ENCODE measurements around the gene DLEC1.
A peak's percentile ranks its signal among the peaks of the same experiment; 100 is the strongest.

The DLEC1 gene

DNA sequence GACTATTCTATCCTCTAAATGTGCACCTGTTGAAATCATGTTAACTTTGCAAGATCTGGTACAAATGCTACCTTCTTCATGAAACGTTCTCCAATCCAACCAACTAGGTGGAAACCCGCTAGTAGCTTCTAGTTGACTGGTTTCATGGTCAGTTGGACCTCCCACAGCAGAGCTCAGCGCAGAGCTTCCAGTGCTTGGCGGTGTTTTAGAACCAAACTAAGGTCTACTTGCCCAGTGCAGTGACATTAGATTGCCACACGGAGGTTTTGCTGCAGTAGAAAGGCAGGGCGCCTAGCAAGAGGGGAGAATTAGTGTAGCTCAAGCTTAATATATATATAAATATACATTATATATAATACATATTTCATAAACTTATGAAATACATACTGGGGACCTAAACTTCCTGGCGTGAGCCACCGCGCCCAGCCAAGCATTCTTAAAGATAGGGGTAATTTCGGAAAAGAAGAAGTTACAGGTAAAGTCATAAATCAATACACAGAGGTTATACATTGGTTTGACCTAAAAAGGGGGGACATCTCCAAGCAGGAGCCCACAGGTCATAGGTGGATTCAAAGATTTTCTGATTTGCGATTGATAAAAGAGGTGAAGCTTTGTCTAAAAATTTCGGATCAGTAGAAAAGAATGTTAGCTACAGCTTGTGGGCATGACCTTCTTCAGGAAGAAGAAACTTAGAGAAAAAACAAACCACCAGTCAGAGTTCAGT is 124.3 kb downstream of the DLEC1 start:
- DNase-seq = no peak

- no peak for DNase-seq
These were observed 125.0 kb downstream of the DLEC1 start for GRCh38 chr3:38163841-38164642.

DNA sequence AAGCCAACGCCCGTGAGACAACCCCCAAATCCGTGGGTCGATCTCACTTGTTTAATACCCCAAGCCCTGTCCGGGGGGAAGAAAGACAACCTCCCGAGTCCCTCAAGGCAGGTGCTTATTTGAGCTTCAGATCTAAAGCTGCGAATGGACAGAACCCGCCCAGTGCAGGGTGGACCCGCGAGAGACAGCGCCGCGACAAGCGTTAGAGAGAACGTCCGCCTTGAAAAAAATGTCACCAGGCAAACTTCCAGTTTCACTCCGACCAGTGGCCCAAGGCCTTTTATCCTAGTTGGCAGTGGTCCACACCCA is 125.6 kb downstream of the DLEC1 start:
- no peak for DNase-seq

DNA sequence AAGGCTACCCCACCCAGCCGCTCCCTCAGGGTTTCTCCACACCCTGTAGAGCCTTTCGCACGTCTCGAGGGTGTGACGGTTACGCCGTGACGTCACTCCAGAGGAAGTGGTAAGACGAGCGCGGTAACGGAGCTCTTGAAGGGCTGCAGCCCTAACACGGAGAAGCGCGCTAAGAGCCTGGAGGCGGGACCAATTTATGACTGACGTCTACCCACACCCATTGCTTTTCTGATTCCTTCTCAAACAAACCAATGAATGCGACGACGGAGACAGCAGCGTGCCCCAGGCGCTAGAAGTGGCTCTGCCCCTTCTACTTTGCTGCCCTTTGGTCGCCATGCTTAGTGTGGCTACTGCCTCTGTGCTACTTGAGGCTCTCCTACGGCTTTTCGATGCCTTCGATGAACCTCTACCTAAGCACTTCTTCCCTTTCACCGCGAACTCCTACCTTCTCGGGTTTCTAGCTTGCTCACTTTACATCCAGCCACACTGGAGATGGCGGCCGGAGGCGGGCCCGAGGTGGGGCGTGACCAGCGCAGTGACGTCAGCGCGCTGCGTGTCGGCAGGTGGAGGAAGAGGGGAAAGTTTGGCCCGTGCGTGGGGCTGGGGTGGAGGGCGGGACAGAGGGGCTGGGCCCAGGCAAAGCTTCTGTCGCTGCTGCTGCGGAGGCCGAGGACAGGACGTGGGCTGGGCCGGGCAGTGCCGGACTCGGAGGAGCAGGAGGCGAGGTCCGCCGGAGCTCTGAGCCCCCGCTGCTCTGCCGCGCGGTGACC is 126.1 kb downstream of the DLEC1 start, which contains the start of gene OXSR1:
Gene OXSR1, plus strand, starts transcription at position 586 of the 770 bp plus-strand sequence. CDS start 340 bp downstream, outside the sequence.
- DNase-seq = peak; percentile 91

GRCh38 chr3:38165722-38166387 is 126.8 kb downstream of the DLEC1 start:
- no peak for DNase-seq

DNA sequence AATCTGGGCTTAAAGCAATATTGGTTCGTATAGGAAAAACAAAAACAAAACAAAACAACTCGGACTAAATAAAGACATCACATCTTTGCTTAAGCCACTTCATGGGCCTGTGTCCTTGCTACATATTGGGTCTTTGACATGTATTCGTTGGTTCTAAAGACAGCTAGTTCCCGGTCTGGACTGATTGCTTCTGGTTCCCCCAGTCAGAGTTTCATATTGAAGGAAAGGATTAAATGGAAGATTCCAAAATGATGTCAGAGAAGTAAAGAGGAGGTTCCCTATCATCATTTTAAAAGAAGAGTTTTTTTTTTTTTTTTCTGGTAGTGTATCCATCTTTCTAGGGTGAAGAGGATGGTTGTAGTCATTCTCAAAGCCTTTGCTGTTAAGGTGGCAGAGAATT is 128.6 kb downstream of the DLEC1 start:
- DNase-seq = no peak

GRCh38 chr3:38168151-38169026 is 129.4 kb downstream of the DLEC1 start:
- no peak for DNase-seq

DNA sequence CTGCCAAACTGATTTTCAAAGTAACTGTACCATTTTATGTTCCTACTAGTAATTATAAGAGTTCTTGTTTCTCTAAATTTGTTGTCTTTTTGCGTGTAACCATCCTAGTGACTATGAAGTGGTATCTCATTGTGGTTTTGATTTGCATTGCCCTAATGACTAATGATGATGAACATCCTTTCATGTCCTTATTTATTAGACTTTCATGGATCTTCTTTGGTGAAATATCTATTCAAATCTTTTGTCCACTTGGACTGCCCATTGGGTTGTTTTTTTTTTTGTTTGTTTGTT is 130.0 kb downstream of the DLEC1 start:
- no peak for DNase-seq

DNA sequence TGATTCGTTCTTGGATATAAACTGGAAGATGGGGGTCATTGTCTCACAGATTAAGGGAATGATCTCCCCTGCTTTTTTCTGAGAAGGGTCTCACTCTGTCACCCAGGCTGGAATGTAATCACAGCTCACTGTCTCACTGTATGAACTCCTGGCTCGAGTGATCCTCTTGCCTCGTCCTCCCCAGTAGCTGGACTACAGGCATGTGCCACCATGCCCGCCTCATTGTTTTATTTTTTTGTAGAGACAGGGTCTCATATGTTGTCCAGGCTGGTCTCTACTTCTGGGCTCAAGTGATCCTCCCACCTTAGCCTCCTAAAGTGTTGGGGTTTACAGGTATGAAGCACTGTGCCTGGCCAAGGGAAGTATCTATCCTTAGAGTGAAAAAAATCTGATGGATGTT is 131.7 kb downstream of the DLEC1 start:
- DNase-seq = no peak

GRCh38 chr3:38171622-38172021 is 132.6 kb downstream of the DLEC1 start:
- no peak for DNase-seq

Data from DMS79 treated with DMSO at 0.1 percent for 48 hours (cell line).